Lung (tissue), 12 donors: ENCODE results near the gene NPAS3. TPM values are rescaled to one million over a fixed set of nuclear protein-coding genes. Genes with fewer than 3 reads are reported as not detected.

Experiments
- ATAC-seq: fragments of 200-7000 bp; cut with Tn5 transposase; one replicate; pipeline ENCODE4 v1.9.1; 2020; ENCODE audit warnings: moderate number of reproducible peaks; ENCODE audit not compliant: insufficient read depth, low FRiP score
- DNase-seq, 3 donors: peaks; one replicate each; pipeline ENCODE4 v3.0.0-alpha.2; 2013 to 2017
- H3K27ac ChIP-seq, 2 donors: one replicate each; pipeline ENCODE4 v1.5.1; 2013; ENCODE audit warnings: mild to moderate bottlenecking in 2 of 2, moderate library complexity in 2 of 2, control low read depth in 1 of 2, inconsistent platforms in 1 of 2, low read depth in 1 of 2, low read length in 1 of 2
- H3K27me3 ChIP-seq, 3 donors: one replicate each; pipeline ENCODE4 v1.5.1; 2013; ENCODE audit warnings: low read length in 2 of 3; ENCODE audit not compliant: control insufficient read depth in 3 of 3, insufficient read depth in 3 of 3
- H3K36me3 ChIP-seq, 4 donors: one replicate each; pipeline ENCODE4 v1.5.1; 2013; ENCODE audit warnings: low read length in 4 of 4, mild to moderate bottlenecking in 1 of 4, moderate library complexity in 1 of 4; ENCODE audit not compliant: control insufficient read depth in 4 of 4, insufficient read depth in 4 of 4
- H3K4me1 ChIP-seq, 5 donors: one replicate each; pipeline ENCODE4 v1.5.1; 2013; ENCODE audit warnings: low read length in 5 of 5, mild to moderate bottlenecking in 2 of 5, moderate library complexity in 1 of 5; ENCODE audit not compliant: control insufficient read depth in 5 of 5, insufficient read depth in 5 of 5
- H3K4me3 ChIP-seq: one replicate; pipeline ENCODE4 v1.5.1; 2013; ENCODE audit warnings: mild to moderate bottlenecking, control low read depth, moderate library complexity
- H3K9ac ChIP-seq, 2 donors: one replicate each; pipeline ENCODE4 v1.5.1; 2013; ENCODE audit warnings: low read length in 2 of 2, control low read depth in 1 of 2; ENCODE audit not compliant: insufficient read depth in 1 of 2
- H3K9me3 ChIP-seq, 4 donors: one replicate each; pipeline ENCODE4 v1.5.1; 2013; ENCODE audit warnings: low read length in 3 of 4, mild to moderate bottlenecking in 1 of 4, moderate library complexity in 1 of 4; ENCODE audit not compliant: control insufficient read depth in 4 of 4, insufficient read depth in 3 of 4
- WGBS, 2 donors: extraction: QIAGEN DNeasy Blood & Tissue Kit; methylation state at CpG; one replicate each; pipeline ENCODE4 v1.1.7; 2013; 5-methylcytosine and 5-hydroxymethylcytosine counted together
- polyA plus RNA-seq, 2 donors: library from polyadenylated mRNA; stranded (reverse); fragments of 200-250 nt; gene quantifications; one replicate each; pipeline ENCODE4 v1.2.1, GENCODE V29; 2013
- total RNA-seq, 2 donors: library from RNA; depleted of rRNA in 1 of 2; stranded (reverse); fragments of >200 nt in 1 of 2; gene quantifications; one replicate each; pipeline ENCODE4 v1.2.1, GENCODE V29; 2014 to 2021
- TF ChIP-seq, protein P1 (sequence below): IDR thresholded peaks from 2 replicates; pipeline ENCODE4 v1.5.1; 2012; ENCODE audit warnings: mild to moderate bottlenecking; ENCODE audit errors: control extremely low read depth, extremely low read depth
- donor health status: control.
- donor health status: control.
- donor health status: Bipolar disorder and iron deficiency.
- donor health status: healthy.
- donor health status: DM: yes; HTN: yes; CAD: no.

NPAS3 gene
- total and polyA plus RNA-seq, 4 donors, result 0.13 to 0.48 (median 0.33) TPM

- H3K27me3 ChIP-seq, result no peaks in the 10 kb centered on the region
- H3K9ac ChIP-seq, result no peak overlapping the region
- ATAC-seq, result no peak
- H3K36me3 ChIP-seq, result no peaks in the 10 kb centered on the region
- TF ChIP-seq, protein P1, sequence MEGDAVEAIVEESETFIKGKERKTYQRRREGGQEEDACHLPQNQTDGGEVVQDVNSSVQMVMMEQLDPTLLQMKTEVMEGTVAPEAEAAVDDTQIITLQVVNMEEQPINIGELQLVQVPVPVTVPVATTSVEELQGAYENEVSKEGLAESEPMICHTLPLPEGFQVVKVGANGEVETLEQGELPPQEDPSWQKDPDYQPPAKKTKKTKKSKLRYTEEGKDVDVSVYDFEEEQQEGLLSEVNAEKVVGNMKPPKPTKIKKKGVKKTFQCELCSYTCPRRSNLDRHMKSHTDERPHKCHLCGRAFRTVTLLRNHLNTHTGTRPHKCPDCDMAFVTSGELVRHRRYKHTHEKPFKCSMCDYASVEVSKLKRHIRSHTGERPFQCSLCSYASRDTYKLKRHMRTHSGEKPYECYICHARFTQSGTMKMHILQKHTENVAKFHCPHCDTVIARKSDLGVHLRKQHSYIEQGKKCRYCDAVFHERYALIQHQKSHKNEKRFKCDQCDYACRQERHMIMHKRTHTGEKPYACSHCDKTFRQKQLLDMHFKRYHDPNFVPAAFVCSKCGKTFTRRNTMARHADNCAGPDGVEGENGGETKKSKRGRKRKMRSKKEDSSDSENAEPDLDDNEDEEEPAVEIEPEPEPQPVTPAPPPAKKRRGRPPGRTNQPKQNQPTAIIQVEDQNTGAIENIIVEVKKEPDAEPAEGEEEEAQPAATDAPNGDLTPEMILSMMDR, result no peak
- H3K27ac ChIP-seq, result no peak overlapping the region
- 82 to 92% methylated on average over 6 of the region's 6 CpGs for WGBS, 2 donors
- DNase-seq, result peak in 1 of 3 donors; percentile 5
- no peaks in the 10 kb centered on the region for H3K9me3 ChIP-seq
- peaks cover 0 to 6% (median 0%) of the 10 kb centered on the region in 5 donors for H3K4me1 ChIP-seq
- H3K4me3 ChIP-seq, result no peak overlapping the region
Measured at GRCh38 chr14:33061667-33062325, 123.1 kb downstream of the NPAS3 start.

DNA sequence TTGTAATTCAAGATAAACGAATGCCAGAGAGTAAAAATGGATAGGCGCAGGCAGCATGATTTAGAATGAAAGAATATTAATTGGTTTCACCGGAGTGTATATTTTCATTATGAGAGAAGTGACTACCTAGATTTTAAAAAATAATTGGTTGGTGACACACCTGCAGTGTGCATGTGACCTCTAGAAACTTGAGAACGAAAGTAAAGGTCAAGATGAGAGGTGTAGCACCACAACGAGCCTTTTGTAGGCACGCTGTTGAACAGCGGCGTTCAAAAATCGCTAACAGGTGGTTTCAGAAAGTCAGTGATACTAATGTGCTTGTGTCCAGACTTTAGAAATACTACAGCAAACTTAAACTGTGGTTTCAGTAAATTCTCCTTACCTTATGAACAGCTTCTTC is 123.8 kb downstream of the NPAS3 start:
- H3K9me3 ChIP-seq, result no peaks in the 10 kb centered on the region
- H3K9ac ChIP-seq, result no peak overlapping the region
- 68 to 80% methylated on average over 9 of the region's 9 CpGs for WGBS, 2 donors
- TF ChIP-seq, protein P1, result no peak
- ATAC-seq (no peak), DNase-seq (peak in 2 of 3 donors; percentile 15 to 32)
- H3K27me3 ChIP-seq, result no peaks in the 10 kb centered on the region
- no peak overlapping the region for H3K4me3 ChIP-seq
- H3K36me3 ChIP-seq, result no peaks in the 10 kb centered on the region
- H3K4me1 ChIP-seq, result peaks cover 0 to 6% (median 0%) of the 10 kb centered on the region in 5 donors
- H3K27ac ChIP-seq, result no peak overlapping the region

- Histone ChIP-seq H3K9me3 (no peaks in the 10 kb centered on the region), H3K27me3 (no peaks in the 10 kb centered on the region), H3K36me3 (no peaks in the 10 kb centered on the region), H3K4me1 (peaks cover 0 to 6% (median 0%) of the 10 kb centered on the region in 5 donors), H3K27ac (no peak overlapping the region), H3K4me3 (no peak overlapping the region), H3K9ac (no peak overlapping the region)
- TF ChIP-seq, protein P1, result no peak
- DNase-seq (peak in 1 of 3 donors; percentile 7), ATAC-seq (no peak)
- 58 to 77% methylated on average over 2 of the region's 2 CpGs for WGBS, 2 donors
Measured at GRCh38 chr14:33062881-33063280, 124.2 kb downstream of the NPAS3 start.
